22Rv1 (cell line): ENCODE results near the gene HPCA.

Source experiments
- CTCF ChIP-seq: fragments of 450-650 bp; IDR thresholded peaks from 2 replicates; pipeline ENCODE4 v1.5.1; 2017; ENCODE audit warnings: mild to moderate bottlenecking
- ZFX ChIP-seq: fragments of 450-650 bp; IDR thresholded peaks from 2 replicates; pipeline ENCODE4 v1.6.1; 2017; ENCODE audit warnings: antibody characterized with exemption, borderline replicate concordance

GRCh38 chr1:32904797-32905196 lies 18.5 kb downstream of the HPCA start:
- TF ChIP-seq CTCF (no peak), ZFX (no peak)
